Activated naive CD4-positive, alpha-beta T cell treated with anti-CD3 and anti-CD28 coated beads for 36 hours (primary cell): ENCODE measurements around the gene VPS37C. TPM values are rescaled to one million over a fixed set of nuclear protein-coding genes. Genes with fewer than 3 reads are reported as not detected.

Experiments
- CTCF ChIA-PET: fragments of 350-600 bp; sonication (Branson Sonifier 250); formaldehyde crosslinking; loops from one replicate; lab custom pipeline; 2021; ENCODE audit warnings: antibody characterized with exemption; lab: Charles Lee
- DNase-seq: peaks from one replicate; pipeline ENCODE4 v3.0.0-alpha.2; 2020
- H3K27ac Mint-ChIP-seq: one replicate; pipeline ENCODE4 v1.8.0; 2021; ENCODE audit warnings: mild to moderate bottlenecking, mixed read lengths
- H3K27me3 Mint-ChIP-seq: one replicate; pipeline ENCODE4 v1.8.0; 2021; ENCODE audit warnings: low read depth, mixed read lengths
- H3K36me3 Mint-ChIP-seq: one replicate; pipeline ENCODE4 v1.8.0; 2021; ENCODE audit warnings: low read depth, mixed read lengths
- H3K4me1 Mint-ChIP-seq: one replicate; pipeline ENCODE4 v1.8.0; 2021; ENCODE audit warnings: low read depth, mixed read lengths
- H3K4me3 Mint-ChIP-seq: one replicate; pipeline ENCODE4 v1.8.0; 2021; ENCODE audit warnings: mild to moderate bottlenecking, moderate library complexity, mixed read lengths
- H3K9me3 Mint-ChIP-seq: one replicate; pipeline ENCODE4 v1.8.0; 2021; ENCODE audit warnings: mixed read lengths
- intact Hi-C: fragments of 100-400 bp; cut with micrococcal nuclease; formaldehyde crosslinking; loops from one replicate; pipeline ENCODE4 v1.15.1; 2023
- total RNA-seq, 2 experiments: library from RNA; stranded (reverse); gene quantifications; one replicate each; pipeline ENCODE4 v1.2.3, GENCODE V29; 2021

Gene VPS37C
- total RNA-seq, 2 experiments from 2014 or later = 8.5 to 8.9 TPM

DNA sequence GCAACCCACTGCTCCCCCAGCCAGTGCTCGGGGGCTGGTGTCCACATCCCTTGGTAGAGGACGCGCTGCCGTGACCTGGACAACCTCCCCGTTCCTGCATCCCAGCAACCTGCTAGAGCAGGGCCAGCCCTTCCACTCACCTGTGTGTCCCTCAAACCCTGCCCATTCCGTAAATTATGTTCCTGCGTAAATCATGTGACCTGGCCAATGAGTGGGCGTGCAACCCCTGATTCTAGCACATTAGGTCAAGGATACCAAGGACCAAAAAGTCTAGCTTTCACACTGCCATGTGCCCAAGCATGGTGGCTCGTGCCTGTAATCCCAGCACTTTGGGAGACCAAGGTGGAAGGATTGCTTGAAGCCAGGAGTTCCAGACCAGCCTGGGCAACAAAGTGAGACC, 33.2 kb downstream of the VPS37C start:
- DNase-seq = no peak
- Mint-ChIP-seq H3K36me3 (peaks cover 34% of the 10 kb centered on the region), H3K9me3 (no peaks in the 10 kb centered on the region), H3K27ac (peak overlapping the region; percentile 2), H3K27me3 (no peaks in the 10 kb centered on the region), H3K4me1 (peaks cover 21% of the 10 kb centered on the region), H3K4me3 (no peak overlapping the region)
- intact Hi-C loops = loop anchor here (2.0 kb wide), 2 partner anchors 45 to 221 kb away; partner anchors contain the start of gene PRPF19
- CTCF ChIA-PET = interaction anchor here (0.6 to 5.5 kb wide), 14 partner anchors 7 to 297 kb away, joined by 3 to 40 read pairs (median 8); partner anchors contain the start of gene CD6

DNA sequence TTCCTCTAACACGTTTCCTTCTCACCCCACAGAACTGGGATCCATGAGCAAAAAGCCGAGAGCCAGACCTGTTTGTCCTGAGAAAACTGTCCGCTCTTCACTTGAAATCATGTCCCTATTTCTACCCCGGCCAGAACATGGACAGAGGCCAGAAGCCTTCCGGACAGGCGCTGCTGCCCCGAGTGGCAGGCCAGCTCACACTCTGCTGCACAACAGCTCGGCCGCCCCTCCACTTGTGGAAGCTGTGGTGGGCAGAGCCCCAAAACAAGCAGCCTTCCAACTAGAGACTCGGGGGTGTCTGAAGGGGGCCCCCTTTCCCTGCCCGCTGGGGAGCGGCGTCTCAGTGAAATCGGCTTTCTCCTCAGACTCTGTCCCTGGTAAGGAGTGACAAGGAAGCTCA, 35.0 kb downstream of the VPS37C start:
- no peaks in the 10 kb centered on the region for H3K9me3 Mint-ChIP-seq
- no peak overlapping the region for H3K4me3 Mint-ChIP-seq
- CTCF ChIA-PET = interaction anchor here (0.7 to 5.5 kb wide), 3 partner anchors 45 to 186 kb away, joined by 3 to 40 read pairs (median 3); no protein-coding TSS in a partner anchor
- intact Hi-C loops = no loop called here
- H3K36me3 Mint-ChIP-seq = peaks cover 48% of the 10 kb centered on the region
- no peak for DNase-seq
- peaks cover 27% of the 10 kb centered on the region for H3K4me1 Mint-ChIP-seq
- no peak overlapping the region for H3K27ac Mint-ChIP-seq
- H3K27me3 Mint-ChIP-seq = no peaks in the 10 kb centered on the region

DNA sequence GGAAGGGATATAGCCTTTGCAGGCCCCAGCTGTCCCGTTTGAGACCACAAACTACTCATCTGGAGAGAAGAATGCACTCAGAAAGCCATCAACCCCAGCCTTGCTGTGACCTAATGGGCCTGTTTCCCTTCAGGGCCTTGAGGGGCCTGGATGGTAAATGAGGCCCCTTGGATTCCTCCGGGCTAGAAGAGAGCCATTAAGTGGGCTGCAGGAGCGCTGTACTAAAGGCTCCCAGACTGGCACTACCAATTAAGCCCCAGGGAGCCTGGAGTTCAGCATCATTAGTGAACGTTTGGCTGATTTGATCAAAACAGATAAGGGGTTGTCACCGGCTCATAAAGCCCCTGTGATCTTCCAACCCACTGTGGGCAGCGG, 35.9 kb downstream of the VPS37C start:
- DNase-seq = no peak
- Mint-ChIP-seq H3K4me3 (no peak overlapping the region), H3K9me3 (no peaks in the 10 kb centered on the region), H3K4me1 (peaks cover 35% of the 10 kb centered on the region), H3K27ac (no peak overlapping the region), H3K27me3 (no peaks in the 10 kb centered on the region), H3K36me3 (peaks cover 52% of the 10 kb centered on the region)
- intact Hi-C loops = no loop called here
- CTCF ChIA-PET = no interaction called here

GRCh38 chr11:61124574-61125309, 36.5 kb downstream of the VPS37C start:
- peaks cover 56% of the 10 kb centered on the region for H3K36me3 Mint-ChIP-seq
- H3K27me3 Mint-ChIP-seq = no peaks in the 10 kb centered on the region
- H3K27ac Mint-ChIP-seq = peak overlapping the region; percentile 28
- intact Hi-C loops = no loop called here
- no peak overlapping the region for H3K4me3 Mint-ChIP-seq
- CTCF ChIA-PET = no interaction called here
- DNase-seq = no peak
- peaks cover 36% of the 10 kb centered on the region for H3K4me1 Mint-ChIP-seq
- no peaks in the 10 kb centered on the region for H3K9me3 Mint-ChIP-seq

DNA sequence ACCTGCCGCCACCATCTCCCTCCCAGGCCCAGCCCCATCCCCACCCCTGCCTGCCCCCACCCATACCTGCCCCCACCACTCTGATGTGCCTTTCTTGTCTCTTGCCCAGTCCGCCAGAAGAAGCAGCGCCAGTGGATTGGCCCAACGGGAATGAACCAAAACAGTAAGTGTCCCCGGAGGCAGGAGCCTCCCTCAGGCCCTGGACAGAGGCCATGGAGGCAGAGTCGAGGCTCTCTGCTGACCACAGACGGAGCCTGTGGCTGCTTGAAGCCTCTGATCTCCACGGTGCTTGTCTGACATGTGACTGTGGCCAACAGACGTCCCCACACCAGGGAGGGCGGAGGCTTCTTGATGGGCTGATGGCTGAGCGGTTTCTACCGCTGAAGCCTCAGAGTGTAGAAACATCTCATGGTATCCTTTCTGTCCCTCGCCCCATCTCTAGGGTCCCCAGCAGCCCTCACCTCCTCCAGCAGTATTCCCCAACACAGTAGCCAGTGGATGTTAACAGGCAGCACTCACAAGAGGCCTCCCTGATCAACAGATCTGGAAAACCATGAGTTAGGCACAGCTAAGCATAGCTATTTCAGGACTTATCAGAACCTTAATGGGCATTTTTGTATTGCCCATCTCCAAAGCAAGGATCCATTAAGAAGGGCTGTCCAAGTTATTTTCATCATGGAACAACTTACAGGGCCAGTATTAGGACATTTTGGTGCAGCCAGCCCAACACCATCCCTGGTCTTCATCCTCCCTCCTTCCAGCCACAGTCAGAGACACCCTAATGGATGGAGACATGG, 37.3 kb downstream of the VPS37C start:
- CTCF ChIA-PET = no interaction called here
- intact Hi-C loops = no loop called here
- Mint-ChIP-seq H3K27me3 (no peaks in the 10 kb centered on the region), H3K36me3 (peaks cover 64% of the 10 kb centered on the region), H3K9me3 (no peaks in the 10 kb centered on the region), H3K4me1 (peaks cover 36% of the 10 kb centered on the region), H3K27ac (peak overlapping the region; percentile 28), H3K4me3 (no peak overlapping the region)
- DNase-seq = no peak

DNA sequence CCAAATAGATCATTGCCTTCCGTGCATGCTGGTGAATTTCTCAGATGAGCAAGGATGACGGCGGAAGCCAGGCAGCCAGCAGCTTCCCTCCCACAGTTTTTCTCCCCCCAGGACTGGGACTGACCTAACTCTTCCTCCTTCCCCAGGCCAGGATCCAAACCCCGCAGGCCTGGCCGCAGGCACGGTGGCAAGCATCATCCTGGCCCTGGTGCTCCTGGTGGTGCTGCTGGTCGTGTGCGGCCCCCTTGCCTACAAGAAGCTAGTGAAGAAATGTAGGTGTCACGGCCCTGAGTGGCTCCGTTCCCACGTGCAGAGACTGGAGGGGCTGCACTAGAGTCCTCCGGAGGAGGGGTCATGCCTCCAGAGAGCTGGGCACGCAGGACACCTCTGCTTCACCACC, 38.5 kb downstream of the VPS37C start:
- no peaks in the 10 kb centered on the region for H3K27me3 Mint-ChIP-seq
- CTCF ChIA-PET = interaction anchor here (1.1 to 1.5 kb wide), 3 partner anchors 10 to 16 kb away, joined by 3 to 5 read pairs (median 3); no protein-coding TSS in a partner anchor
- peak overlapping the region; percentile 54 for H3K27ac Mint-ChIP-seq
- H3K9me3 Mint-ChIP-seq = no peaks in the 10 kb centered on the region
- peaks cover 42% of the 10 kb centered on the region for H3K4me1 Mint-ChIP-seq
- intact Hi-C loops = no loop called here
- no peak overlapping the region for H3K4me3 Mint-ChIP-seq
- H3K36me3 Mint-ChIP-seq = peaks cover 69% of the 10 kb centered on the region
- DNase-seq = no peak

DNA sequence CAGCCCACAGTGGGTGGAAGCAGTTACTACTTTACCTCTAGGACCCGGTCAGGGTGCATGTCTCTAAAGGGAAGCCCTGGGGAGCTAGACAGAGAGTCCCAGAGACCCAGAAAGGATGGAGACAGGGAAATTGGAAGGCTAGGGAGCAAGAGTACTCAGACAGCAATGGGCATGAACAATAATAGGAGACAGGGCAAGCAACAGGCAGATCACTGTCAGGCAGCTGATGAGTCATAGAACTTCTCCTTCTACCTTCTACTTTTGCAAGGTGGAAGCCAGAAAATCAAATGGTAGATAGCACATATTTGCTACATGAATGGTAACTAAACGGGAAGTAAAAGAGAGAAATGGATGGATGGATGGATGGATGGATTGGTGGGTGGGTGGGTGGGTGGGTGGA, 39.3 kb downstream of the VPS37C start:
- CTCF ChIA-PET = interaction anchor here (0.6 to 1.6 kb wide), 5 partner anchors 9 to 280 kb away, joined by 3 to 5 read pairs (median 3); no protein-coding TSS in a partner anchor
- Mint-ChIP-seq H3K27me3 (no peaks in the 10 kb centered on the region), H3K36me3 (peaks cover 69% of the 10 kb centered on the region), H3K9me3 (no peaks in the 10 kb centered on the region), H3K4me3 (no peak overlapping the region), H3K4me1 (peaks cover 45% of the 10 kb centered on the region), H3K27ac (peak overlapping the region; percentile 67)
- intact Hi-C loops = no loop called here
- no peak for DNase-seq

DNA sequence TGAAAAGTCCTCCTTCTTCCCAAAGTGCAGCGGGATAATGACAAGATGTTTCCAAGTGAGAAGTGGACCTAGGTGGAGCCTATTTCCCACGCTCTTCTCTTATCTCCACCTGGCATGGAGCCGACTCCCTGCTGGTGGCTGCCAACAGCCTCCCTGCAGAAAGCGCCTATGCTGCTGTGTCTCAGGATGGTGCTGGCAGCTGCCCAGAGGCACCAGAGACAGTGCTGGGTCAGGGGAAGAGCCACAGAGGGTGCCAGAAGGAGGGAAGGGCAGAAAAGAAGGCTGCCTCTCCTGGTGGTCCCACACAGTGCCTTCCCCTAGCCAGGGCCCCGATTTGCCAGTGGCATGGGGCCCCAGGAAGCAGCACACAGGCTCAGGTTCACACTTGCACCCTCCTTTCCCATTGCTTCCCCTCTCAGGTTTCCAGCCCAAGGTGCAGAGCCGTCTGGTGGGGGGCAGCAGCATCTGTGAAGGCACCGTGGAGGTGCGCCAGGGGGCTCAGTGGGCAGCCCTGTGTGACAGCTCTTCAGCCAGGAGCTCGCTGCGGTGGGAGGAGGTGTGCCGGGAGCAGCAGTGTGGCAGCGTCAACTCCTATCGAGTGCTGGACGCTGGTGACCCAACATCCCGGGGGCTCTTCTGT, 39.9 kb downstream of the VPS37C start:
- H3K4me3 Mint-ChIP-seq = no peak overlapping the region
- no peaks in the 10 kb centered on the region for H3K9me3 Mint-ChIP-seq
- H3K27ac Mint-ChIP-seq = peak overlapping the region; percentile 67
- H3K4me1 Mint-ChIP-seq = peaks cover 50% of the 10 kb centered on the region
- DNase-seq = no peak
- H3K27me3 Mint-ChIP-seq = no peaks in the 10 kb centered on the region
- peaks cover 70% of the 10 kb centered on the region for H3K36me3 Mint-ChIP-seq
- intact Hi-C loops = no loop called here
- CTCF ChIA-PET = interaction anchor here (1.0 to 1.6 kb wide), 8 partner anchors 7 to 291 kb away, joined by 3 to 5 read pairs (median 3); no protein-coding TSS in a partner anchor

GRCh38 chr11:61120706-61121191, 40.5 kb downstream of the VPS37C start:
- CTCF ChIA-PET = interaction anchor here (1.0 to 1.6 kb wide), 9 partner anchors 8 to 290 kb away, joined by 3 to 7 read pairs (median 3); no protein-coding TSS in a partner anchor
- peaks cover 56% of the 10 kb centered on the region for H3K4me1 Mint-ChIP-seq
- peaks cover 70% of the 10 kb centered on the region for H3K36me3 Mint-ChIP-seq
- no peaks in the 10 kb centered on the region for H3K9me3 Mint-ChIP-seq
- DNase-seq = peak; percentile 41
- intact Hi-C loops = no loop called here
- H3K4me3 Mint-ChIP-seq = no peak overlapping the region
- H3K27ac Mint-ChIP-seq = peak overlapping the region; percentile 67
- H3K27me3 Mint-ChIP-seq = no peaks in the 10 kb centered on the region

DNA sequence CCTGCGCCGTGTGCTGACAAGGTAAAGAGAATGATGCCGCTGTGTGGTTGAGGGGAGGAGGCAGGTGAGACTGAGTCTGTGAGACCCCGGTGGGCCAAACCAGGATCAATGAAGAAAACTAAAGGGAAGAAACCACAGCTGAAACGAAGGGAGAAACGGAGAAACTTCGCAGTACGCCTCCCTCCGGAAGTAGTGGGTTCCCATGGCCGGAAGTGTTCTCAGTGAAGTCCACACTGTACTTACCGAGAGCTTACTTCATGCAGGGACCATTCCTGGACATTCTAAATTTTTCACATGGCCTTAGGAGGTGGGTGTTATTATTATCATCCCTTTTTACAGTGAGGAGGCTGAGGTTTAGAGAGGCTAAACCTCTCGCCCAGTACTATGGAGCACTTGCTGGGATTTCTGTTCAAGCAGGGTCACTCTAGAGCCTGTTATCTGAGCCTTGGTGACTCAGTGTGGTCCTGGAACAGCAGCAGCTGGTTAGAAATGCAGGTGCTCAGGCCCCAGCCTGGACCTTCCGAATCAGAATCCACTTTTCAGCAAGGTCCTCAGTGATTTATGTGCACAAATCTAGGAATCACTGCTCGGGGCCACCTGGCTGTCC, 41.0 kb downstream of the VPS37C start:
- no peaks in the 10 kb centered on the region for H3K9me3 Mint-ChIP-seq
- H3K4me1 Mint-ChIP-seq = peaks cover 61% of the 10 kb centered on the region
- peaks cover 73% of the 10 kb centered on the region for H3K36me3 Mint-ChIP-seq
- intact Hi-C loops = no loop called here
- H3K27me3 Mint-ChIP-seq = no peaks in the 10 kb centered on the region
- peak; percentile 40 for DNase-seq
- peak overlapping the region; percentile 39 for H3K4me3 Mint-ChIP-seq
- CTCF ChIA-PET = interaction anchor here (0.9 to 1.6 kb wide), 11 partner anchors 8 to 290 kb away, joined by 3 to 7 read pairs (median 3); no protein-coding TSS in a partner anchor
- H3K27ac Mint-ChIP-seq = peak overlapping the region; percentile 67

- Mint-ChIP-seq H3K27ac (peak overlapping the region; percentile 67), H3K9me3 (no peaks in the 10 kb centered on the region), H3K4me1 (peaks cover 67% of the 10 kb centered on the region), H3K27me3 (no peaks in the 10 kb centered on the region), H3K36me3 (peaks cover 78% of the 10 kb centered on the region), H3K4me3 (peak overlapping the region; percentile 39)
- CTCF ChIA-PET = interaction anchor here (0.9 to 3.1 kb wide), 5 partner anchors 8 to 147 kb away, joined by 3 to 16 read pairs (median 4); no protein-coding TSS in a partner anchor
- intact Hi-C loops = no loop called here
- no peak for DNase-seq
These were observed 41.7 kb downstream of the VPS37C start for GRCh38 chr11:61119571-61119970.
